ENCODE results near the gene ZCCHC13.
"Not testable (repeated sequence)": the region's sequence is repeated elsewhere in the genome, so short reads cannot be mapped to it uniquely, and the experiment has no call there.

Gene ZCCHC13

DNA sequence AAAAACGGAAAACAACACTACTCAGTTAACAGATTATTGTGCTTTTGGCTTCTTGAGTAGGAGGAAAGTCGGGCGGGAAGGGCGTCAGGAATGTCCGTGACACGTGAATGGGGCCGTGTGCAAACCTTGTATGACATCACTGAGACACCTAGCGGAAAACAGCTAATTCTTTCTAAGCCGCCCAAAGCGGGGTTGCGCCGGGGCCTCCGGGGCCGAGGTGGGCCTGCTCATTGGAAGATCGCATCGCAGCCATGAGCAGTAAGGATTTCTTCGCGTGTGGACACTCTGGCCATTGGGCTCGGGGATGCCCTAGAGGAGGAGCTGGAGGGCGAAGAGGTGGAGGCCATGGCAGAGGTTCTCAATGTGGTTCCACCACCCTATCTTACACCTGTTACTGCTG is at the start of gene ZCCHC13:
Gene ZCCHC13, plus strand, starts transcription at position 165 of the 400 bp plus-strand sequence. Its CDS starts 87 bp downstream, at position 252.
- DNase-seq: no peak

GRCh38 chrX:74258111-74258510 is 45.9 kb upstream of the ZCCHC13 start:
- DNase-seq: not testable (repeated sequence)

DNA sequence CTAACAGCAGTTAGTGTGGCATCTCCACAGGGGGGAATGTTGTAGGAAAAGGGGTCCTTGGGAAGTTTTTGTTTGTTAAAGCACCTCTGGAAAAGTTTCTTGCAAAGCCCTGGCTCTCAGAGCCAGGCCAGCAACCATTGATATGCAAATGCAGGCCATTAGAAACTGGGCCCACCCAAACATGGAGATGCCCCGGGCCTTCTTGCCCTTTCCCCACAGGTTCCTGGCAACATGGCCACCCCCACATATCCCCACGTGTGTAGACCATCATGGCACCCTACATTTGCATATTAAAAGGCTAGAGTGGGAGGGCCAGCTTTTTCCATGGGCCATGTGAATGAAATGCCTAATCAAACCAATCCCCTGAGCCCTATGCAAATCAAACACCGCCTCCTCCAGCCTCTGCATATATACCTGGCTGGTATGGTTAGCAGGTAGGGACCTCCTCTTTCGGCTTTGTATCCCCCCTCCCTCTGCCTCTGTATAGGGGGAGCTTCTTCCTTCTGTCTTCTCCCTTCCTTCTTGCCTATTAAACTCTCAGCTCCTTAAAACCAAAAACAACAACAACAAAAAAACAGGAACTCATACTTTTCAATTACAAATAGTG is 44.0 kb upstream of the ZCCHC13 start:
- peak in 1 of 2 donors; percentile 33 for DNase-seq

- no peak for DNase-seq
Measured at GRCh38 chrX:74262452-74263209, 41.3 kb upstream of the ZCCHC13 start.

GRCh38 chrX:74270393-74270792 is 33.6 kb upstream of the ZCCHC13 start:
- no peak for DNase-seq

DNA sequence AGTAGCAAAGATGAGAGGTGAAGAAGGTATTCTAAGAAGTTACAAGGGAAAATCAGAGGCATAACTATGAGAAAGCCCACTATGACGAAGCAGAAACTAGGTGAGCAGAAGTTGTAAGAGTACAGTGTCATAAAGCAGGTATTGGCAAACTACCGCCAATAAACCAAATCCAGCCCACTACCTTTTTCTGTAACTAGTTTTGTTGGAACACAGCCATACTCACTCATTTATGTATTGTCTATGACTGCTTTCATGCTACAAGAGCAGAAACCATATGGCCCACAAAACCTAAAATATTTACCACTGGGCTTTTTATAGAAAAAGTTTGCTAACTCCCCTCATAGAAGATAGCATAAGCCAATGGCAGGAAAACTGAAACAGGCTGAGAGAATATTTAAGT is 31.8 kb upstream of the ZCCHC13 start:
- DNase-seq: no peak

- no peak for DNase-seq
Measured at GRCh38 chrX:74274516-74274915, 29.5 kb upstream of the ZCCHC13 start.

DNA sequence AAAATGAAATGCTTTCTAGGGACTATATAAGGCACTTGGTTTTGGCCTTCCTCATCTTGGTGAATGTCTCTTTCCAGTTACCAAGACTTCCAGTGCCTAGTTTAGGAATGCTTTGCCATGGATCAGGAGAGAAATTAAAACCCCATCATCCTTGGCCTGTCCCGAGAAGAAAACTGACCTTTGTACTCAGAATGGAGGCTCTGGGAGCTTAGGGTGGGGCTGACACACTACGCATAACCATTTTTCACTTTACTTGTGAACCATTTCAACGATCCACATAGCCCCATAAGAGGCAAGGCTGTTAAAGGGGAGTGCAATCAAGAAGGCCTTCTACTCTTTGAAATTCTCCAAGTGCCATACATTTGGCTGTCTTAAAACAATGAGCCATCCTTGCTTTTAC is 26.7 kb upstream of the ZCCHC13 start:
- no peak for DNase-seq

DNA sequence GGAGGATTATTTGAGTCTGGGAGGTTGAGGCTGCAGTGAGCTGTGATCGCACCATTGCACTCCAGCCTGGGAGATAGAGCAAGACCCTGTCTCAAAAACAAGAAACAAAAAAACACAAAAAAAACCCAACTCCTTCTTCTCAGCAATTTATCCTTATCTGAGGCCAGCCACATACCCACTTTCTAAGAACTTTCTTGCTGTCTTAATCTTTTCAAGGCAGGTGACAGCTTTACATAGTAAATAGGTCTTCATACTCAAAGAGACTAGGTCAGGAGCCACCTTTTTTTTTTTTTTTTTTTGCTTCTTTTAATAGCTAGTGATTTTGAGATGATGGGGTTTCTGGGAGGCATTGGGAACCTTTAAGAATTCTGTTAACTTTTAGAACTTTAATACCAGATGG is 26.1 kb upstream of the ZCCHC13 start:
- no peak for DNase-seq

- DNase-seq: peak; percentile 39 to 41
Measured at GRCh38 chrX:74280759-74281158, 23.2 kb upstream of the ZCCHC13 start.

GRCh38 chrX:74284391-74284952 is 19.5 kb upstream of the ZCCHC13 start:
- DNase-seq: no peak

DNA sequence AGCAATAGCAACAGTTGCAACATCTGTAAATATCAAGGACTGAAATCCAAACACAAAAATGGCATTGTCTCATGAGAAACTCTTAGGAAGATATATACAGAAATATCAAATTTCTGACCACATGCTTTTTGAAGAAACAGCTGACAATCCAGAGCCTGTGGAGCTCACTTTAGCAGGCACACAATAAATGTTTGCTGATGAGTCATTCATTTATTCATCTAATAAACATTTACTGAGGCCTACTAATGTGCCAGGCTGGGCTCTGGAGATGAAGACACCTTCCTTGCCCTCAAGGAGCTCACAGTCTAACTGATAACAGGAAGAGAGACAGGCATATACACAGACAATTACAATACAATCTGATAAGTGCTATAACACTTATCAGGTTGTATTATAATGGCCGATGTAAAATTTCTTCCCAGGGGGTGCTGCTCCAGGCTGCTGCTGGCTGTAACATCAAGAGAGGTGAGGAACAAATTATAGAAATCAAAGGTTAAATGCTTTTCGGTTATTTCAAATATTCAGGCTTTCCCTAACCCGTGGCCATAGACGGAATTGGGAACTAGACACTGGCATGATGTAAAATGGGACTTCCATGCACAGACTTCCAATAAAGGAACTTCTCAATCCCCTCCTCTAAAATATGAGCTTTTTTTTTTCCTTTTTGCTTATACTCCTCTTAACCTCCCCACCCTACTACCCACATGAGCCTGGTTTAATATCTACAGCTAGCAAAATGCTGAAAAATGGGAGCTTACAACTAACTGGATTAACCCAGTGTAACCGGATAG is 16.8 kb upstream of the ZCCHC13 start:
- peak; percentile 49 to 73 for DNase-seq

DNA sequence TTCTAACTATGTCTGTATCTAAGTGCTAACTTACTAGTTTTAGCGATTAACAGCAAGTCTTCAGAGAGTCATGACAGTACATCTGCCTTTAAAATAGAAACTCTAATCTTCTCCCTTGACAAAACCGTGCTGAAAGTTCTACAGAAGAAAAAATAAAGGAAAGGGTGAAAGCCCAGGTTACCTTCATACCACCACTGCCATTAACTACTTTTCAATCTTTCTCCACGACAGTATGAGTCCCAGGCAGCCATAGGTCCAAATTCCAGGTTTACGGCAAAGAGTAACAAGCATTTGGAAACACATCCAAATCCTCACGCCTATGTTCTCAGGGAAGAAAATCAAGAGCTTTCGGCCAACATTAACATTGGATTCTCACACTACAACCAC is 12.4 kb upstream of the ZCCHC13 start:
- no peak for DNase-seq

DNA sequence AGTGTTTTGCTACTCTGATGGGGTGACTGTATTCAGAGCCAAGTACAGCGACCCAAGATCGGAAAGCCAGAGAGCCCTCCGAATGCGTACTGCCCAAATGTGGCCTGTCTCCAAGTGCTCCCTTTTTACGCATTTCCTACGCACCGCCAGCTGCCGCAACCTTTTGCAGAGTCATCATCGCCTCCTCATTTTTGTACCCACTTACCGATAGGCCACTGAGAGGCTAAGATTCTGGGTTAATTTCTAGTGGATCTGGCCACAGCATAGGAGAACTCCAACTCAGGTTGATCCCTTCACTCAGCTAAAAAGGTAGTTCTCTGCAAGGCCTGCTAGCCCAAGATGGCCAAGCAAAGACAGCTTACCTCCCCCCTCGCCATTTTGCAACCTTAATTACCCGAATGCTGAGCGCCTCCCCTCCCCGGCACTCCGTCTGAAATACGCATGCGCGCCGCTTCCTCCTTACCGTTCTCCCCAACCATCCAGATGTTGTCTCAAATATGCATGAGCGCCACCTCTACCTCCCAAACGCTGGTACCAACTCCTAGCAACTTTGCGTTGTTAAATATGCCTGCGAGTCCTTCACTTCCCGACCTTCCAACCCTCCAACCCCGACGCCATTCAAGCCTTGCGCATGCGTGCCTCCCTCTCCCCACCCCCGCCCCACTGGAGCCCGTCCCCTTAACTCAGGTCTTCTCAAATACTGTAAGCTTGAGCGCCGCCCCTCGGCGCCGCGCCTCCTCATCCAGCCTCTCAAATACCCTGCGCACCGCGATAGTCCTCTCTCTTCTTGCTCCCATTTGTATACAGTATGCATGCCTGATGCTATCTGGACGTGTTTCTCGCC is 11.8 kb upstream of the ZCCHC13 start:
- DNase-seq: peak; percentile 81 to 85

DNA sequence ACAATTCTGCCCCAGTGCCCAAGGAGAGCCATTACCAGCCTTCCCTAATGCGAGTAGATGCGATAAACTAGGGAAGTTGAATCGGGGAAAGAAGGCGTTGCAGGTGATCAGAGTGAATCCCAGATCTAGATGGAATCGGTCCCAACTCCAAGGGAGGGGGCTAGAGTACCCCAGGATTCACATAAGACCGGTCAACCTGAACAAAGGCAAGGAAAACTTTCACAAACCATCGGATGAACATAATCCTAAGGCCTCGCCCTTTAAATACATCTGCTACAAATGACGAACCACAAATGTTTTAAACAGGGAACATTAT is 11.2 kb upstream of the ZCCHC13 start:
- no peak for DNase-seq

DNA sequence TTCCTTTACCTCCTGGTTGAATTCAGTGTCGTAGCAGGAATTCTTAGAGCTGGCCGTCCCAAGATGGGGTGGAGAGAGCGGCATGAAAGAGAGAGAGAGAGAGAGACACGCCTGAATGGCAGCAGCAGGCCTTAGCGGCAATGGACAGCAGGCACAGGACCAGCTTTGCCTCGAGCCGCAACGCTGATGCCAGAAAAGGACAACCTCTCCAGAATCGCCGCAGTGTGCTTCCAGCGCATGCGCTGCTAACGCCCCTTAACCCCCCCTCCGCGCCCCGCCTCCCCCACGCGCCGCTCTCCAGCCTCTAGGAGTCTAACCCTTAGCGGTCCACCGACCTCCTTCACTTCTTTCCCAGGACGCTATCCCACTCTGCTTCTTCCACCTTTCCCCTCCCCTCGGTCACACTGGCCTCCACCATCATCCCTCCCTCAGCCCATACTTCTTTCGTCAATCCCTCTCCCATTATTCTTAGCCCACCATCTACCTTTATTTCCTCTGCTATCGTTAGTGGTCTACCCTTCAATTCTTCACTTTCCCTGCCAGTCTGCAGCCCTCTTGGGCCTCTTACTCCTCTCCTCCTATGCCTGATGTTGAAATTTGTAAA is 10.5 kb upstream of the ZCCHC13 start:
- DNase-seq: peak; percentile 64 to 66

GRCh38 chrX:74295101-74295500 is 8.9 kb upstream of the ZCCHC13 start:
- DNase-seq: no peak

- no peak for DNase-seq
Measured at GRCh38 chrX:74297766-74298165, 6.2 kb upstream of the ZCCHC13 start.

GRCh38 chrX:74300869-74301268 is 3.1 kb upstream of the ZCCHC13 start:
- DNase-seq: no peak

- DNase-seq: no peak
Measured at GRCh38 chrX:74318672-74319071, 14.7 kb downstream of the ZCCHC13 start.

- not testable (repeated sequence) for DNase-seq
Measured at GRCh38 chrX:74319321-74319720, 15.3 kb downstream of the ZCCHC13 start.

DNA sequence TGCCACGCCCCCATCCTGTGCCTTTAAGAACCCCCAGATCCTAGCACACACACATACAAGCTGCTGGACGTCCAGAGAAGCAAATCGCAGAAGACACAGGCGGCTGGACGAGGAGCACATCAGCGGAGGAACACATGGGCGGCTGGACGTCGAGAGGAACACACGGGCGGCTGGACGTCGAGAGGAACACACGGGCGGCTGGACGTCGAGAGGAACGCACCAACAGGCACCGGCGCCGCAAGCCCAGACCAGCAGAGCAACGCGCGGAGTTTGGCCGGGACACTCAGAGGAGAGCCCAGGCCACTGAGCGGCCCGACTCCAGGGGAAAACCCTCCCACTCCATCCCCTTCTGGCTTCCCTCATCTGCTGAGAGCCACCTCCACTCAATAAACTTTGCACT is 17.2 kb downstream of the ZCCHC13 start:
- DNase-seq: no peak
